Esophagus squamous epithelium (tissue), 4 donors: ENCODE measurements around the gene ATP7A.

Source experiments
- CTCF ChIP-seq, 6 experiments: fragments of 450-650 bp in 4 of 6; fragments of 200-600 bp in 2 of 6; sonication (generic) in 2 of 6; IDR thresholded peaks; one replicate each; pipeline ENCODE4 v1.5.1; 2016 to 2019; ENCODE audit warnings: antibody characterized with exemption in 6 of 6, mild to moderate bottlenecking in 4 of 6, moderate library complexity in 4 of 6
- POLR2A ChIP-seq, 4 donors: fragments of 450-650 bp; IDR thresholded peaks; one replicate each; pipeline ENCODE4 v1.6.1; 2017; ENCODE audit warnings: antibody characterized with exemption in 4 of 4, mild to moderate bottlenecking in 4 of 4, moderate library complexity in 3 of 4

- TF ChIP-seq CTCF (IDR thresholded peaks at IDR 0.05) (peak; percentile 34 to 64 (median 50)), POLR2A (IDR thresholded peaks at IDR 0.05) (no peak)
Measured at GRCh38 chrX:78024349-78025059, 114.0 kb downstream of the ATP7A start.
